H1 (cell line): Measurements from ENCODE around the gene RGS6. TPM values are rescaled to one million over a fixed set of nuclear protein-coding genes. Genes with fewer than 3 reads are reported as not detected.

Source experiments
- CTCF ChIA-PET: fragments of 300-600 bp; sonication (Branson Sonifier 250); formaldehyde crosslinking; loops from one replicate; lab custom pipeline; 2021; ENCODE audit not compliant: partially characterized antibody; lab: Charles Lee
- POLR2A ChIA-PET: fragments of 300-600 bp; sonication (Branson Sonifier 250); formaldehyde crosslinking; loops from one replicate; lab custom pipeline; 2021; ENCODE audit warnings: inconsistent platforms; ENCODE audit not compliant: partially characterized antibody; lab: Charles Lee
- DNase-seq, 2 experiments: peaks; one replicate each; pipeline versions ENCODE4 v3.0.0 to v3.0.0-alpha.2; 2010 to 2022; ENCODE audit warnings: low spot score in 2 of 2, low read depth in 1 of 2, mixed read lengths in 1 of 2
- FAIRE-seq: peaks from 2 replicates; lab custom pipeline; 2011; peaks lifted over from hg19 to GRCh38; lab: Jason Lieb, UNC
- H2AFZ ChIP-seq: 2 replicates; pipeline ENCODE4 v1.8.1; 2012; ENCODE audit warnings: low read length, inconsistent platforms
- H2AK5ac ChIP-seq: 2 replicates; pipeline ENCODE4 v1.6.1; 2013; ENCODE audit warnings: low read depth, low read length
- H2BK120ac ChIP-seq: replicated peaks from 2 replicates; pipeline ENCODE3; 2013; ENCODE audit warnings: low read depth, low read length, inconsistent platforms
- H2BK12ac ChIP-seq: 2 replicates; pipeline ENCODE4 v1.6.1; 2013; ENCODE audit warnings: low read depth, low read length
- H2BK15ac ChIP-seq: 2 replicates; pipeline ENCODE4 v1.6.1; 2013; ENCODE audit warnings: low read length
- H2BK20ac ChIP-seq: 2 replicates; pipeline ENCODE4 v1.6.1; 2013; ENCODE audit warnings: low read length
- H2BK5ac ChIP-seq: 2 replicates; pipeline ENCODE4 v1.6.1; 2013; ENCODE audit warnings: low read depth, low read length
- H3K14ac ChIP-seq: 2 replicates; pipeline ENCODE4 v1.6.1; 2013; ENCODE audit warnings: inconsistent platforms; ENCODE audit not compliant: insufficient read length
- H3K18ac ChIP-seq: 2 replicates; pipeline ENCODE4 v1.6.1; 2013; ENCODE audit warnings: low read length; ENCODE audit errors: extremely low read depth
- H3K23ac ChIP-seq: 2 replicates; pipeline ENCODE4 v1.6.1; 2013; ENCODE audit warnings: inconsistent platforms; ENCODE audit not compliant: insufficient read length
- H3K23me2 ChIP-seq: 2 replicates; pipeline ENCODE4 v1.6.1; 2013; ENCODE audit warnings: low read depth, low read length
- H3K27ac ChIP-seq: 2 replicates; pipeline ENCODE4 v1.6.1; 2011; ENCODE audit warnings: low read depth, low read length, inconsistent platforms
- H3K27me3 ChIP-seq, 4 experiments: replicated peaks in 1 of 4; 1 replicate in 1 of 4; 2 replicates in 3 of 4; pipeline versions ENCODE4 v1.6.1 to v1.8.1; 2011 to 2013; ENCODE audit warnings: low read length in 3 of 4, mild to moderate bottlenecking in 3 of 4, inconsistent platforms in 2 of 4, mixed read lengths in 2 of 4, moderate library complexity in 1 of 4; ENCODE audit not compliant: control insufficient read depth in 3 of 4, insufficient read depth in 3 of 4; ENCODE audit errors: extremely low read depth in 1 of 4
- H3K36me3 ChIP-seq, 4 experiments: 2 replicates each; pipeline versions ENCODE4 v1.6.1 to v1.8.1; 2011 to 2013; ENCODE audit warnings: mild to moderate bottlenecking in 4 of 4, low read length in 3 of 4, moderate library complexity in 2 of 4, control low read depth in 1 of 4, inconsistent platforms in 1 of 4; ENCODE audit not compliant: insufficient read depth in 4 of 4, control insufficient read depth in 2 of 4
- H3K4ac ChIP-seq: replicated peaks from 2 replicates; pipeline ENCODE3; 2013; ENCODE audit warnings: low read length, low read depth, mixed read lengths, inconsistent platforms; ENCODE audit not compliant: insufficient read length
- H3K4me1 ChIP-seq, 4 experiments: replicated peaks in 1 of 4; 1 replicate in 1 of 4; 2 replicates in 3 of 4; pipeline versions ENCODE4 v1.6.1 to v1.8.1; 2011 to 2013; ENCODE audit warnings: low read length in 3 of 4, inconsistent platforms in 2 of 4, mixed read lengths in 1 of 4; ENCODE audit not compliant: insufficient read depth in 4 of 4, control insufficient read depth in 3 of 4
- H3K4me2 ChIP-seq, 2 experiments: 2 replicates each; pipeline versions ENCODE4 v1.6.1 to v1.8.1; 2011 to 2013; ENCODE audit warnings: low read depth in 2 of 2, low read length in 2 of 2, control low read depth in 1 of 2, inconsistent platforms in 1 of 2, mild to moderate bottlenecking in 1 of 2; ENCODE audit not compliant: insufficient read depth in 1 of 2
- H3K4me3 ChIP-seq, 4 experiments: fragments of 200-600, 300-600 bp in 1 of 4; sonication (generic), shearing (Covaris generic), sonication (Bioruptor Twin) in 1 of 4; 2 replicates each; pipeline versions ENCODE4 v1.5.1 to v1.8.1; 2011 to 2016; ENCODE audit warnings: low read length in 4 of 4, low read depth in 3 of 4, control low read depth in 2 of 4, inconsistent platforms in 2 of 4, mild to moderate bottlenecking in 2 of 4, mixed read lengths in 1 of 4, moderate library complexity in 1 of 4; ENCODE audit not compliant: insufficient read depth in 2 of 4; ENCODE audit errors: extremely low read depth in 1 of 4
- H3K56ac ChIP-seq: replicated peaks from 2 replicates; pipeline ENCODE3; 2013; ENCODE audit warnings: low read depth, mild to moderate bottlenecking, mixed read lengths, low read length, inconsistent platforms; ENCODE audit not compliant: insufficient read length
- H3K79me1 ChIP-seq: 2 replicates; pipeline ENCODE4 v1.6.1; 2013; ENCODE audit warnings: low read depth, low read length, control low read depth
- H3K79me2 ChIP-seq, 2 experiments: 2 replicates each; pipeline versions ENCODE4 v1.6.1 to v1.8.1; 2012 to 2013; ENCODE audit warnings: low read length in 2 of 2, mild to moderate bottlenecking in 2 of 2, inconsistent platforms in 1 of 2; ENCODE audit not compliant: insufficient read depth in 2 of 2, control insufficient read depth in 1 of 2
- H3K9ac ChIP-seq, 4 experiments: replicated peaks in 1 of 4; 1 replicate in 1 of 4; 2 replicates in 3 of 4; pipeline versions ENCODE4 v1.6.1 to v1.8.1; 2011 to 2013; ENCODE audit warnings: low read depth in 3 of 4, low read length in 3 of 4, control low read depth in 2 of 4, mild to moderate bottlenecking in 2 of 4, moderate library complexity in 2 of 4, inconsistent platforms in 1 of 4; ENCODE audit errors: extremely low read depth in 1 of 4
- H3K9me3 ChIP-seq, 2 experiments: 2 replicates each; pipeline versions ENCODE4 v1.6.1 to v1.8.1; 2012 to 2013; ENCODE audit warnings: mild to moderate bottlenecking in 2 of 2, moderate library complexity in 2 of 2, control low read depth in 1 of 2, inconsistent platforms in 1 of 2, low read depth in 1 of 2, low read length in 1 of 2, mixed read lengths in 1 of 2; ENCODE audit not compliant: insufficient read depth in 2 of 2
- H4K20me1 ChIP-seq, 2 experiments: replicated peaks in 1 of 2; 2 replicates each; pipeline versions ENCODE3 to v1.8.1; 2011 to 2013; ENCODE audit warnings: inconsistent platforms in 2 of 2, low read length in 2 of 2, mild to moderate bottlenecking in 1 of 2; ENCODE audit not compliant: insufficient read depth in 2 of 2, control insufficient read depth in 1 of 2
- H4K5ac ChIP-seq: 2 replicates; pipeline ENCODE4 v1.6.1; 2013; ENCODE audit warnings: low read length, low read depth, mixed read lengths, inconsistent platforms; ENCODE audit not compliant: insufficient read length
- H4K8ac ChIP-seq: 2 replicates; pipeline ENCODE4 v1.8.0; 2013; ENCODE audit warnings: mild to moderate bottlenecking, moderate library complexity, low read length, inconsistent platforms; ENCODE audit not compliant: insufficient read depth; ENCODE audit errors: extremely low read depth
- H4K91ac ChIP-seq: replicated peaks from 2 replicates; pipeline ENCODE3; 2013; ENCODE audit warnings: low read length, mixed read lengths, inconsistent platforms; ENCODE audit not compliant: insufficient read length
- BACH1 ChIP-seq: IDR thresholded peaks from 2 replicates; pipeline ENCODE4 v1.6.1; 2012; ENCODE audit warnings: low read length, improper control_type of control experiment
- BCL11A ChIP-seq, 2 experiments: IDR thresholded peaks; one replicate each; pipeline ENCODE4 v1.6.1; 2011; ENCODE audit warnings: low read depth in 2 of 2, low read length in 2 of 2, mild to moderate bottlenecking in 2 of 2
- CHD1 ChIP-seq: IDR thresholded peaks from 2 replicates; pipeline ENCODE4 v1.6.1; 2012; ENCODE audit warnings: low read depth, low read length, improper control_type of control experiment
- CREB1 ChIP-seq: IDR thresholded peaks from 2 replicates; pipeline ENCODE4 v1.6.1; 2012; ENCODE audit warnings: inconsistent platforms
- FOSL1 ChIP-seq: IDR thresholded peaks from 2 replicates; pipeline ENCODE4 v1.6.1; 2011; ENCODE audit warnings: mild to moderate bottlenecking, low read depth, low read length, moderate library complexity; ENCODE audit not compliant: insufficient read depth
- KDM4A ChIP-seq: IDR thresholded peaks from one replicate; pipeline ENCODE4 v1.7.1; 2012; ENCODE audit warnings: low read depth, mild to moderate bottlenecking, moderate library complexity, low read length, inconsistent platforms; ENCODE audit not compliant: severe bottlenecking
- MAFK ChIP-seq: IDR thresholded peaks from 2 replicates; pipeline ENCODE4 v1.6.1; 2012; ENCODE audit warnings: low read depth, mild to moderate bottlenecking, improper control_type of control experiment, low read length
- POLR2AphosphoS5 ChIP-seq: IDR thresholded peaks from 2 replicates; pipeline ENCODE4 v1.6.1; 2011; ENCODE audit warnings: low read depth, low read length
- POU5F1 ChIP-seq: IDR thresholded peaks from 2 replicates; pipeline ENCODE4 v1.6.1; 2011; ENCODE audit warnings: low read depth, mild to moderate bottlenecking, low read length, moderate library complexity
- RBBP5 ChIP-seq: IDR thresholded peaks from 2 replicates; pipeline ENCODE4 v1.7.1; 2012; ENCODE audit warnings: low read depth, mild to moderate bottlenecking, inconsistent platforms, low read length, moderate library complexity, borderline replicate concordance
- SAP30 ChIP-seq: fragments of 300-600 bp; sonication (generic); IDR thresholded peaks from 2 replicates; pipeline ENCODE4 v1.7.1; 2012; ENCODE audit warnings: low read length, moderate library complexity, mild to moderate bottlenecking, inconsistent platforms; ENCODE audit not compliant: insufficient read depth, insufficient replicate concordance
- SUZ12 ChIP-seq: fragments of 200-600 bp; sonication (generic); IDR thresholded peaks from 2 replicates; pipeline ENCODE4 v1.6.1; 2012; ENCODE audit warnings: mild to moderate bottlenecking, inconsistent platforms, low read length, moderate library complexity, mixed read lengths
- TBP ChIP-seq: IDR thresholded peaks from 2 replicates; pipeline ENCODE4 v1.6.1; 2011; ENCODE audit warnings: low read depth, low read length, improper control_type of control experiment
- YY1 ChIP-seq: IDR thresholded peaks from 2 replicates; pipeline ENCODE4 v1.6.1; 2011; ENCODE audit warnings: low read depth, mild to moderate bottlenecking, low read length
- WGBS, 2 experiments: shearing (Covaris generic) in 1 of 2; methylation state at CpG; one replicate each; pipeline versions ENCODE4 v1.1.6 to v1.1.7; 2013 to 2015; ENCODE audit warnings: low lambda C conversion rate in 2 of 2, mixed read lengths in 2 of 2, inconsistent platforms in 1 of 2, low coverage in 1 of 2, missing lambda C conversion rate in 1 of 2; ENCODE audit not compliant: insufficient replicate concordance in 2 of 2, insufficient coverage in 1 of 2, insufficient read length in 1 of 2; ENCODE audit errors: extremely low coverage in 1 of 2, missing lambda C conversion rate in 1 of 2; 5-methylcytosine and 5-hydroxymethylcytosine counted together
- polyA plus RNA-seq, 7 experiments: library from polyadenylated mRNA; depleted of rRNA in 3 of 7; stranded (reverse) in 5 of 7; unstranded in 2 of 7; fragments of >200 nt in 5 of 7; fragments of 200-250 nt in 2 of 7; gene quantifications; 1 replicate in 5 of 7; 2 replicates in 1 of 7; 4 replicates in 1 of 7; pipeline versions ENCODE4 v1.2.1 to v1.2.3, GENCODE V29; 2011 to 2013; ENCODE audit warnings: missing spikeins in 2 of 7, mixed read lengths in 2 of 7
- total RNA-seq: library from RNA; stranded (reverse); fragmentation: NEBNext Ultra II Directional; extraction: Animal tissue kit (Norgen Biotek cat#: 25700); gene quantifications from 2 replicates; pipeline ENCODE4 v1.2.1, GENCODE V29; 2021
- TF ChIP-seq, protein P1 (sequence below): IDR thresholded peaks from 2 replicates; pipeline ENCODE4 v1.6.1; 2011; ENCODE audit warnings: low read length, improper control_type of control experiment

RGS6 gene
- total and polyA plus RNA-seq, 2 of the 8 experiments (the other 6 are each of a cell fraction or from before 2014, with no cell fraction given): 0.26 to 1.1 TPM

DNA sequence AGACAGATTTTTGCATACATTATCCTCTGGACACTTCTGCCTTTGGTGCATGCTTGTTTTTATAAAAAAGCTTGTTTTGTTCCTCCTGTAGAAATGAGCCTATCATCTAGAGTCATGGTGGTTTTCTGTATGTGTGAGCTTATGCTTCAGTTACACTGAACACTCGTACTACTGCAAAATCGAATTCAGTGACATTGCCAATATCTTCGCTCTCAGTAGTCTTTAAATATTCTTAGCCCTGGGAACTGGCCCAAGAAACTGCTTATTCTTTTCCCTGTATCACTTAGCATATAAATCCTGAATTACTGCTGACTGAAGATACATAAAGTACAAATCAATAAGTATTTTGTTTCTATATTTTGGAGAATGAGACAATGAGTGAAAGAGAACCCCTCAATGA lies 70.5 kb downstream of the RGS6 start:
- H4K8ac ChIP-seq: no peak overlapping the region
- H3K4me3 ChIP-seq: no peak overlapping the region
- H2BK5ac ChIP-seq: no peak overlapping the region
- no peak overlapping the region for H3K18ac ChIP-seq
- FAIRE-seq (no peak), DNase-seq (no peak)
- 91% methylated on average over 3 of the region's 3 CpGs; no CpG with 5 or more reads in 1 of the 2 experiments for WGBS, 2 experiments
- H2BK15ac ChIP-seq: no peak overlapping the region
- no peaks in the 10 kb centered on the region for H3K36me3 ChIP-seq
- CTCF ChIA-PET: interaction anchor here (1.3 kb wide), 1 partner anchor 22 kb away, joined by 3 read pairs; no protein-coding TSS in a partner anchor
- H3K23me2 ChIP-seq: no peaks in the 10 kb centered on the region
- H3K27me3 ChIP-seq: no peaks in the 10 kb centered on the region
- no peak overlapping the region for H2AFZ ChIP-seq
- no peak overlapping the region for H4K5ac ChIP-seq
- no peak overlapping the region for H2BK120ac ChIP-seq
- H3K79me2 ChIP-seq: no peaks in the 10 kb centered on the region
- H3K4me2 ChIP-seq: no peak overlapping the region
- no peak overlapping the region for H2BK20ac ChIP-seq
- H3K4ac ChIP-seq: no peak overlapping the region
- H3K79me1 ChIP-seq: no peaks in the 10 kb centered on the region
- no peak overlapping the region for H2BK12ac ChIP-seq
- no peak overlapping the region for H3K56ac ChIP-seq
- no peak overlapping the region for H3K9ac ChIP-seq
- POLR2A ChIA-PET: no interaction called here
- H3K23ac ChIP-seq: no peak overlapping the region
- H4K20me1 ChIP-seq: no peaks in the 10 kb centered on the region
- no peak overlapping the region for H3K14ac ChIP-seq
- no peak overlapping the region for H4K91ac ChIP-seq
- no peaks in the 10 kb centered on the region for H3K9me3 ChIP-seq
- H2AK5ac ChIP-seq: no peak overlapping the region
- H3K4me1 ChIP-seq: no peaks in the 10 kb centered on the region
- no peak overlapping the region for H3K27ac ChIP-seq
- TF ChIP-seq SUZ12 (no peak), FOSL1 (no peak), SAP30 (no peak), BACH1 (no peak), RBBP5 (no peak), YY1 (no peak), TBP (no peak), MAFK (no peak), BCL11A (IDR thresholded peaks at IDR 0.05; ENCODE audit: low read depth in 2 of 2, low read length in 2 of 2) (no peak), CHD1 (no peak), KDM4A (no peak), CREB1 (no peak), POLR2AphosphoS5 (no peak), POU5F1 (no peak)
- TF ChIP-seq, protein P1, sequence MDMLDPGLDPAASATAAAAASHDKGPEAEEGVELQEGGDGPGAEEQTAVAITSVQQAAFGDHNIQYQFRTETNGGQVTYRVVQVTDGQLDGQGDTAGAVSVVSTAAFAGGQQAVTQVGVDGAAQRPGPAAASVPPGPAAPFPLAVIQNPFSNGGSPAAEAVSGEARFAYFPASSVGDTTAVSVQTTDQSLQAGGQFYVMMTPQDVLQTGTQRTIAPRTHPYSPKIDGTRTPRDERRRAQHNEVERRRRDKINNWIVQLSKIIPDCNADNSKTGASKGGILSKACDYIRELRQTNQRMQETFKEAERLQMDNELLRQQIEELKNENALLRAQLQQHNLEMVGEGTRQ: no peak
